Nephron (organoid): ENCODE data around the gene BRD3OS.

ENCODE experiments used
- H3K27ac Mint-ChIP-seq, 3 experiments: 2 replicates each; pipeline ENCODE4 v1.8.0; 2020; ENCODE audit warnings: mixed read lengths in 3 of 3, mild to moderate bottlenecking in 2 of 3, moderate library complexity in 1 of 3
- H3K27me3 Mint-ChIP-seq: 2 replicates; pipeline ENCODE4 v1.8.0; 2021; ENCODE audit warnings: low read depth, mild to moderate bottlenecking, moderate library complexity, mixed read lengths
- H3K36me3 Mint-ChIP-seq: 2 replicates; pipeline ENCODE4 v1.8.0; 2020; ENCODE audit warnings: low read depth, mixed read lengths
- H3K4me1 Mint-ChIP-seq: 2 replicates; pipeline ENCODE4 v1.8.0; 2020; ENCODE audit warnings: mixed read lengths
- H3K4me3 Mint-ChIP-seq, 3 experiments: 2 replicates each; pipeline ENCODE4 v1.8.0; 2020; ENCODE audit warnings: mild to moderate bottlenecking in 3 of 3, mixed read lengths in 3 of 3, moderate library complexity in 2 of 3
- H3K9me3 Mint-ChIP-seq: 2 replicates; pipeline ENCODE4 v1.8.0; 2020; ENCODE audit warnings: mixed read lengths
- TF ChIP-seq, protein P1 (sequence below), 3 experiments: fragments of 200-600 bp; sonication (generic); IDR thresholded peaks; one replicate each; pipeline ENCODE4 v1.5.0; 2021; ENCODE audit warnings: antibody characterized with exemption in 3 of 3; ENCODE audit not compliant: unreplicated experiment in 3 of 3

BRD3OS gene

DNA sequence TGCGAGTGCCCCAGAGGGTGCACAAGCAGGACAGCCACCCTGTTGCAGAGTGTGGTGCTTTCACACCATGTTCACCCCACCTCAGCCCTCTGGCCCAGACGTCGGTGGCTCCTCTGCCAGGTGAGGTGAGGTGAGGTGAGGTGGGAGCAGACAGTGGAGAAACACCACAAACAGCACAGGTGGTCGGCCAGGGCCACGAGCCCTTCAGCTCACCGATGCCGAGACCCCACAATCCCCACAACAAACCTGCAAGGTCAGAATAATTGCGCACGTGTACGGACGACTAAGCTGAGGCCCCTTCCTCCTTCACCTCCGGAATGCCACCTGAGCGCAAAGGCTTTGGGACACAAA lies 32.0 kb downstream of the BRD3OS start:
- TF ChIP-seq, protein P1, sequence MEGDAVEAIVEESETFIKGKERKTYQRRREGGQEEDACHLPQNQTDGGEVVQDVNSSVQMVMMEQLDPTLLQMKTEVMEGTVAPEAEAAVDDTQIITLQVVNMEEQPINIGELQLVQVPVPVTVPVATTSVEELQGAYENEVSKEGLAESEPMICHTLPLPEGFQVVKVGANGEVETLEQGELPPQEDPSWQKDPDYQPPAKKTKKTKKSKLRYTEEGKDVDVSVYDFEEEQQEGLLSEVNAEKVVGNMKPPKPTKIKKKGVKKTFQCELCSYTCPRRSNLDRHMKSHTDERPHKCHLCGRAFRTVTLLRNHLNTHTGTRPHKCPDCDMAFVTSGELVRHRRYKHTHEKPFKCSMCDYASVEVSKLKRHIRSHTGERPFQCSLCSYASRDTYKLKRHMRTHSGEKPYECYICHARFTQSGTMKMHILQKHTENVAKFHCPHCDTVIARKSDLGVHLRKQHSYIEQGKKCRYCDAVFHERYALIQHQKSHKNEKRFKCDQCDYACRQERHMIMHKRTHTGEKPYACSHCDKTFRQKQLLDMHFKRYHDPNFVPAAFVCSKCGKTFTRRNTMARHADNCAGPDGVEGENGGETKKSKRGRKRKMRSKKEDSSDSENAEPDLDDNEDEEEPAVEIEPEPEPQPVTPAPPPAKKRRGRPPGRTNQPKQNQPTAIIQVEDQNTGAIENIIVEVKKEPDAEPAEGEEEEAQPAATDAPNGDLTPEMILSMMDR (IDR thresholded peaks at IDR 0.05; ENCODE audit: unreplicated experiment in 3 of 3), result no peak
- Mint-ChIP-seq H3K4me3 (no peak overlapping the region), H3K36me3 (no peaks in the 10 kb centered on the region), H3K27me3 (no peaks in the 10 kb centered on the region), H3K4me1 (peaks cover 45% of the 10 kb centered on the region), H3K27ac (peak overlapping the region in 1 of 3 experiments; percentile 45), H3K9me3 (no peaks in the 10 kb centered on the region)

DNA sequence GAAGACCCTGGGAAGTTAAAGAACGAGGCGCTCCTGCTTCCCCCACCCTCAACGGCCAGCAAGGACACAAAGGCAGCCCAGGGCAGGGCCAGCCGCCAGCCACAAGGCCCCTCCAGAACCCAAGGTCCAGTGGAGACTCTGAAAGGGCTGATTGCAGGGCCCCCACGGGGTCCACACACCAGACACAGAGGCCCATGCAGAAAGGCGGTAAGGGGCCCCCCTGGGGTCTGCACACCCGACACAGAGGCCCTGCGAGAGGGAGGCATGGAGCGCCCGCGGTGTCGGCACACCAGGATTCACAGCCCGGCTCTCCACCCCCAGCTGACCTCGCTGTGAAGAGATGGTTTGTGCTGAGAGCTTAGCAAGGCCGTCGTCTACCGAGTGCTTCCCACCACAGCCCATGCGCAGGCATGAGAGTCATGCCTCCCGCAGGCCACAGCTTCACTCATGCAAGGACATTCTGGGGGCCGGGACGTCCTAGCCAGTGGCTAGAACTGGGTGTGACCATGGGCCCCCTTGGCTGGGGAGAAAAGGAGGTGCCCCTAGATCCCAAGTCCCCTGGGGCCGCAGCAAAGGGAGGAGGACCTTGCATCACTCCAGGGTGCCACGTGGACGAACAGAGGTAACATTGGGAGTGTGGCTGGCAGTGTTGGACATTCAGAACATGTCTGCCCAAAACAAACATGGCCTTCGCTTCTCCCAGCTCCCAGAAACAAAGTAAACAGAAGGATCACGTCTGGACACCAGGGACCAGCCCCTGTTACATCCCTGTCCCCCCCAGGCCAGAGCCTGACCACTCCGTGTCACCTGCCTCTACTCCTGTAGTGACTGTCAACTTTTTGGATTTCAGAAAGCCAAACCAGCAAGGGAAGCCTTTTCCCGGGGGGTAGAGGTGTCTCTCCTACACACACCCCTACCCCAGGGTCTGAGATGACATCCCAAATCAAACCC lies 32.7 kb downstream of the BRD3OS start:
- H3K4me3 Mint-ChIP-seq, result peak overlapping the region in 1 of 3 experiments; percentile 24
- H3K4me1 Mint-ChIP-seq, result peaks cover 53% of the 10 kb centered on the region
- no peaks in the 10 kb centered on the region for H3K27me3 Mint-ChIP-seq
- H3K27ac Mint-ChIP-seq, result peak overlapping the region; percentile 33 to 63 (median 44)
- H3K9me3 Mint-ChIP-seq, result no peaks in the 10 kb centered on the region
- TF ChIP-seq, protein P1 (IDR thresholded peaks at IDR 0.05; ENCODE audit: unreplicated experiment in 3 of 3), result no peak
- H3K36me3 Mint-ChIP-seq, result no peaks in the 10 kb centered on the region

DNA sequence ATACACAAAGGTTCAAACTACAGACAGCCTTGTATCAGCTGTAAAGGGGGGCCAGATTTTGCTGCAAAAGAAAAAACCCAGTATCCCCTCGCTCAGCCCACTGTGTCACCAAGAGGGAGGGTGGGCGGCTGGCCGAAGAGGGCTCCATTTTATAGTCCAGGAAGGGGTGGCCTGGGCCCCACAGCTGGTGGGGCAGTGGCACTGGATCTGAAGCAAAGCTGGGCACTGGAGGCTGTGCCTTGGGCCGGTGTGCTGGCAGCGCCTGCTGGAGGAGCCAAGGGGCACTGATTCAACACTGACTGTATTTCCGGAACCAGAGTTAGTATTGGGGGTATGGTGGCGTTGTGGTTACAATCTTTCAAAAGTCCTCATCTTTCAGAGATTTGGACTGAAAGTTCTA lies 33.4 kb downstream of the BRD3OS start:
- Mint-ChIP-seq H3K4me3 (peak overlapping the region in 2 of 3 experiments; percentile 16 to 53), H3K9me3 (no peaks in the 10 kb centered on the region), H3K4me1 (peaks cover 60% of the 10 kb centered on the region), H3K27ac (peak overlapping the region; percentile 29 to 63 (median 44)), H3K36me3 (no peaks in the 10 kb centered on the region), H3K27me3 (no peaks in the 10 kb centered on the region)
- TF ChIP-seq, protein P1 (IDR thresholded peaks at IDR 0.05; ENCODE audit: unreplicated experiment in 3 of 3), result no peak

DNA sequence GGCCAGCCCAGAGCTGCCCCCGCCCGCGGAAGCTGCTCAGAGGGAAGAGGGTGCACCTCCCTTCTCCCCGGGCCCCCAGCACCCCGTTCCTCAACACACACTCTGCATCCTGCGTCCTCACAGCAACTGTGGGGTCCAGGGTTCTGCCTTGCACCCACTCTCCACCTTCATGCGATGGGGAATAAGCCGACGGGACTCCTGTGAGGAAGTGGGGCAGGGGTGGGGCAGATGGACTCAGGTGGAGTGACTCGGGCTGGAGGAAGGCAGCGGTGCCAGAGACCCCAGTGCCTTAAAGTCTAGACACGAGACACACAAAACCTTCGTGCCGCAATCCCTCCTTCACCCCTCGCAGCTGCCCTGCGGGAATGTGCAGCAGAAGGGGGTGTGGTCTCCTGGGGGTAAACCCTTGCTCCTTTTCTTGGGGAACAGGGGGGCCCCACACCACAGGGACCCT lies 33.9 kb downstream of the BRD3OS start:
- Mint-ChIP-seq H3K27me3 (no peaks in the 10 kb centered on the region), H3K27ac (peak overlapping the region in 2 of 3 experiments; percentile 25 to 44), H3K36me3 (no peaks in the 10 kb centered on the region), H3K4me1 (peaks cover 62% of the 10 kb centered on the region), H3K4me3 (no peak overlapping the region), H3K9me3 (no peaks in the 10 kb centered on the region)
- TF ChIP-seq, protein P1 (IDR thresholded peaks at IDR 0.05; ENCODE audit: unreplicated experiment in 3 of 3), result no peak

DNA sequence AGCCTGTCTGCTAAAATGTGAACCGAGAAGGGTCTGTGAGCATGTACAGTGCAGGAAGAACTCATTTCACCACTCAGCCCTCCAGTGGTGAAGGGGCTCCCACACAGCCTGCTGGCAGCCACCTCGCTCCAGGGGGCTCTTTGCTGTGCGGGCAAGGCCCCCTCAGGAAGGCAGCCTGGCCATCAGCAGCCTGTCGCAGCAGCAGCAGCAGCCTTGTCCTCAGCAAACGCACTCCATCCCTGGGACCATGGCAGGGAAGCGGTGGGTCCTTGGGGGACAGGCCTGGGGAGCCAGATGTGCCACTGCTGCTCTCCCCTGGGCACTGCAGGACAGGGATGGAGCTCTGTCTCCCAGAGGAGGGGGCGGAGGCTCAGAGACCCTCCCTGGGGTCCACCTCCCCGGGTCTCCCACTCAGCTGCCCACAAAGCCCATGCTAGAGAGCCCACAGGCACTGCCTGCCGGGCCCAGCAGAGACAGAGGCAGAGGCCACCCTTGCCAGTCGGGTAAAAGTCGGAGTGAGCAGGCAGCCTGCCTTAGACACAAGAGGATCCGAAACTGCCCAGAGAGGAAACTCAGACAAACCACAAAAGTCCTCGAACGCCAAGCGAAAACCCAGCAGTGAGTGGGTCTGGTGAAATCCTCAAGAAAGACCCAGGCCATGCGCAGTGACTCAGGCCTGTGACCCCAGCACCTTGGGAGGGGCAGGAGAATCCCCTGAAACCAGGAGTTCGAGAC lies 34.5 kb downstream of the BRD3OS start:
- Mint-ChIP-seq H3K4me3 (peak overlapping the region in 1 of 3 experiments; percentile 30), H3K27ac (peak overlapping the region in 1 of 3 experiments; percentile 56), H3K4me1 (peaks cover 62% of the 10 kb centered on the region), H3K27me3 (no peaks in the 10 kb centered on the region), H3K36me3 (no peaks in the 10 kb centered on the region), H3K9me3 (no peaks in the 10 kb centered on the region)
- TF ChIP-seq, protein P1 (IDR thresholded peaks at IDR 0.05; ENCODE audit: unreplicated experiment in 3 of 3), result no peak
